Hepatocyte (in vitro differentiated cells): ENCODE data around the gene SCN1B. TPM values are rescaled to one million over a fixed set of nuclear protein-coding genes. Genes with fewer than 3 reads are reported as not detected.
A peak's percentile ranks its signal among the peaks of the same experiment; 100 is the strongest.

Experiments used
- DNase-seq: peaks from one replicate; pipeline ENCODE4 v3.0.0-alpha.2; 2016; ENCODE audit warnings: low spot score
- H2AFZ ChIP-seq: fragments of 200-600 bp; sonication (generic); 2 replicates; pipeline ENCODE4 v1.6.0; 2016; ENCODE audit warnings: antibody characterized with exemption, mild to moderate bottlenecking
- H3K27ac ChIP-seq: fragments of 200-600 bp; sonication (generic); 2 replicates; pipeline ENCODE4 v1.5.1; 2016; ENCODE audit warnings: mild to moderate bottlenecking
- H3K27me3 ChIP-seq: fragments of 200-600 bp; sonication (generic); 2 replicates; pipeline ENCODE4 v1.6.1; 2016
- H3K36me3 ChIP-seq: fragments of 200-600 bp; sonication (generic); replicated peaks from 2 replicates; pipeline ENCODE4 v1.5.1; 2016; ENCODE audit warnings: low read depth; ENCODE audit not compliant: insufficient read depth
- H3K4me1 ChIP-seq: fragments of 200-600 bp; sonication (generic); 2 replicates; pipeline ENCODE4 v1.5.1; 2016; ENCODE audit warnings: mild to moderate bottlenecking, moderate library complexity; ENCODE audit not compliant: insufficient read depth
- H3K4me2 ChIP-seq: fragments of 200-600 bp; sonication (generic); 2 replicates; pipeline ENCODE4 v1.6.0; 2016
- H3K4me3 ChIP-seq: fragments of 200-600 bp; sonication (generic); 2 replicates; pipeline ENCODE4 v1.5.1; 2016; ENCODE audit warnings: mild to moderate bottlenecking
- H3K79me2 ChIP-seq: fragments of 200-600 bp; sonication (generic); 2 replicates; pipeline ENCODE4 v1.6.0; 2017; ENCODE audit warnings: mild to moderate bottlenecking
- H3K9me2 ChIP-seq: fragments of 200-600 bp; sonication (generic); replicated peaks from 2 replicates; pipeline ENCODE4 v1.6.0; 2017; ENCODE audit warnings: mild to moderate bottlenecking; ENCODE audit not compliant: insufficient read depth
- H3K9me3 ChIP-seq: fragments of 200-600 bp; sonication (generic); 2 replicates; pipeline ENCODE4 v1.5.1; 2016; ENCODE audit warnings: low read depth, mild to moderate bottlenecking
- H4K20me1 ChIP-seq: fragments of 200-600 bp; sonication (generic); 2 replicates; pipeline ENCODE4 v1.6.0; 2016; ENCODE audit warnings: mild to moderate bottlenecking; ENCODE audit not compliant: insufficient read depth, poor library complexity, severe bottlenecking
- CTCF ChIP-seq: fragments of 200-600 bp; sonication (generic); IDR thresholded peaks from 2 replicates; pipeline ENCODE4 v1.5.1; 2016; ENCODE audit warnings: antibody characterized with exemption, mild to moderate bottlenecking; ENCODE audit not compliant: poor library complexity
- EZH2 ChIP-seq: fragments of 200-600 bp; sonication (generic); IDR thresholded peaks from 2 replicates; pipeline ENCODE4 v1.6.1; 2016; ENCODE audit warnings: antibody characterized with exemption, mild to moderate bottlenecking, borderline replicate concordance
- EZH2phosphoT487 ChIP-seq: fragments of 200-600 bp; sonication (generic); IDR thresholded peaks from one replicate; pipeline ENCODE4 v1.6.1; 2018; ENCODE audit warnings: antibody characterized with exemption, mild to moderate bottlenecking, low read depth, moderate library complexity; ENCODE audit not compliant: unreplicated experiment, severe bottlenecking
- WGBS: methylation state at CpG from one replicate; pipeline ENCODE4 v1.1.6; 2016; ENCODE audit warnings: low lambda C conversion rate; ENCODE audit errors: missing lambda C conversion rate; 5-methylcytosine and 5-hydroxymethylcytosine counted together
- polyA plus RNA-seq: library from polyadenylated mRNA; unstranded; fragments of >200 nt; fragmentation: Nextera tagmentation; extraction: Ambion mirVana; gene quantifications from 2 replicates; pipeline ENCODE4 v1.2.1, GENCODE V29; 2016
- total RNA-seq: library from RNA; depleted of rRNA; stranded (reverse); fragments of >200 nt; gene quantifications from 2 replicates; pipeline ENCODE4 v1.2.3, GENCODE V29; 2014

SCN1B gene
- total and polyA plus RNA-seq, 2 experiments from 2014 or later = 0.60 to 3.1 TPM

GRCh38 chr19:35041548-35042055 is 11.3 kb downstream of the SCN1B start, which contains the start of gene HPN:
TSS of gene HPN (plus strand) at chr19:35041721. CDS start at chr19:35042507, 786 bp downstream.
- peak within 1 kb of the TSS; percentile 81 for H3K4me2 ChIP-seq
- DNase-seq = peak; percentile 91
- no peaks in the 10 kb centered on the region for H3K27me3 ChIP-seq
- no peaks in the 10 kb centered on the region for H3K9me3 ChIP-seq
- H3K27ac ChIP-seq = peak within 1 kb of the TSS; percentile 99
- no peaks in the 10 kb centered on the region for H3K36me3 ChIP-seq
- H2AFZ ChIP-seq = no peak within 1 kb of the TSS
- TF ChIP-seq CTCF = no peak
- no peak for TF ChIP-seq EZH2phosphoT487
- no peak for TF ChIP-seq EZH2
- H4K20me1 ChIP-seq = peaks cover 6% of the 10 kb centered on the region
- H3K4me1 ChIP-seq = peaks cover 16% of the 10 kb centered on the region
- H3K4me3 ChIP-seq = peak within 1 kb of the TSS; percentile 20
- peaks cover 25% of the 10 kb centered on the region for H3K79me2 ChIP-seq
- H3K9me2 ChIP-seq = no peaks in the 10 kb centered on the region
- WGBS = 25% methylated on average over 9 of the region's 19 CpGs

GRCh38 chr19:35042056-35042730 is 11.9 kb downstream of the SCN1B start:
- Histone ChIP-seq H2AFZ (no peak overlapping the region), H3K9me2 (no peaks in the 10 kb centered on the region), H3K79me2 (peaks cover 25% of the 10 kb centered on the region), H4K20me1 (peaks cover 6% of the 10 kb centered on the region), H3K27me3 (no peaks in the 10 kb centered on the region), H3K36me3 (no peaks in the 10 kb centered on the region), H3K27ac (peak overlapping the region; percentile 99), H3K4me1 (peaks cover 16% of the 10 kb centered on the region), H3K4me2 (peak overlapping the region; percentile 81), H3K9me3 (no peaks in the 10 kb centered on the region), H3K4me3 (peak overlapping the region; percentile 20)
- peak; percentile 81 for DNase-seq
- TF ChIP-seq EZH2phosphoT487 (no peak), EZH2 (no peak), CTCF (no peak)
- 50% methylated on average over 13 of the region's 14 CpGs for WGBS

GRCh38 chr19:35042954-35043604 is 12.8 kb downstream of the SCN1B start:
- TF ChIP-seq CTCF (no peak), EZH2phosphoT487 (no peak), EZH2 (no peak)
- no peaks in the 10 kb centered on the region for H3K36me3 ChIP-seq
- H3K4me2 ChIP-seq = peak overlapping the region; percentile 81
- peaks cover 25% of the 10 kb centered on the region for H3K79me2 ChIP-seq
- peaks cover 6% of the 10 kb centered on the region for H4K20me1 ChIP-seq
- H3K4me3 ChIP-seq = peak overlapping the region; percentile 20
- no peak overlapping the region for H2AFZ ChIP-seq
- H3K9me3 ChIP-seq = no peaks in the 10 kb centered on the region
- no peaks in the 10 kb centered on the region for H3K9me2 ChIP-seq
- no peaks in the 10 kb centered on the region for H3K27me3 ChIP-seq
- 76% methylated on average over 11 of the region's 14 CpGs for WGBS
- DNase-seq = no peak
- H3K27ac ChIP-seq = peak overlapping the region; percentile 99
- peaks cover 16% of the 10 kb centered on the region for H3K4me1 ChIP-seq
